HL-60 (cell line): Measurements from ENCODE around the gene PI3.

Source experiments
- GABPA ChIP-seq: IDR thresholded peaks from 2 replicates; pipeline ENCODE4 v1.6.1; 2012; ENCODE audit warnings: low read depth
- TF ChIP-seq, protein P1 (sequence below): IDR thresholded peaks from one replicate; pipeline ENCODE4 v1.5.1; 2011; ENCODE audit warnings: low read length, control low read depth, inconsistent platforms; ENCODE audit not compliant: insufficient read depth
- TF ChIP-seq, protein P2 (sequence below): IDR thresholded peaks from 2 replicates; pipeline ENCODE4 v1.6.1; 2012; ENCODE audit warnings: low read depth; ENCODE audit not compliant: insufficient replicate concordance

DNA sequence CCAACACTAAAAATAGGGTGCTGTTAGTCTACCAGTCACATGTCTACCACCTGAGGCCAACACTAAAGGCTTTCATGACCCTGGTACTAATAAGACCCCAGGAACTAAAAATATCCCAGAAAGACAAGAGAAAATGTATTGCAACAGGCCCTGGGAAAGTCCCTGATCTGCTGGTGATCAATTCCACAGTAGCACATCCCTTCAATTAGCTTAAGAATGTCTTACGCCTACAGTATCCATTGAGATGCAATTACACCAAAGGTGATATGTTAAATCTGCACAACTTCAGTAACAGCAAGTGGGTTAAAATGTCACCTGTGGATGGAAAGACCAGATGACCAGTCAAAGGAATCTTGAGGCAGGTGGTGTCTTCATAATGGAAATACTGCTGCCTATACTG, 35.2 kb downstream of the PI3 start:
- TF ChIP-seq, protein P1, sequence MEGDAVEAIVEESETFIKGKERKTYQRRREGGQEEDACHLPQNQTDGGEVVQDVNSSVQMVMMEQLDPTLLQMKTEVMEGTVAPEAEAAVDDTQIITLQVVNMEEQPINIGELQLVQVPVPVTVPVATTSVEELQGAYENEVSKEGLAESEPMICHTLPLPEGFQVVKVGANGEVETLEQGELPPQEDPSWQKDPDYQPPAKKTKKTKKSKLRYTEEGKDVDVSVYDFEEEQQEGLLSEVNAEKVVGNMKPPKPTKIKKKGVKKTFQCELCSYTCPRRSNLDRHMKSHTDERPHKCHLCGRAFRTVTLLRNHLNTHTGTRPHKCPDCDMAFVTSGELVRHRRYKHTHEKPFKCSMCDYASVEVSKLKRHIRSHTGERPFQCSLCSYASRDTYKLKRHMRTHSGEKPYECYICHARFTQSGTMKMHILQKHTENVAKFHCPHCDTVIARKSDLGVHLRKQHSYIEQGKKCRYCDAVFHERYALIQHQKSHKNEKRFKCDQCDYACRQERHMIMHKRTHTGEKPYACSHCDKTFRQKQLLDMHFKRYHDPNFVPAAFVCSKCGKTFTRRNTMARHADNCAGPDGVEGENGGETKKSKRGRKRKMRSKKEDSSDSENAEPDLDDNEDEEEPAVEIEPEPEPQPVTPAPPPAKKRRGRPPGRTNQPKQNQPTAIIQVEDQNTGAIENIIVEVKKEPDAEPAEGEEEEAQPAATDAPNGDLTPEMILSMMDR, result no peak
- no peak for TF ChIP-seq GABPA
- TF ChIP-seq, protein P2, sequence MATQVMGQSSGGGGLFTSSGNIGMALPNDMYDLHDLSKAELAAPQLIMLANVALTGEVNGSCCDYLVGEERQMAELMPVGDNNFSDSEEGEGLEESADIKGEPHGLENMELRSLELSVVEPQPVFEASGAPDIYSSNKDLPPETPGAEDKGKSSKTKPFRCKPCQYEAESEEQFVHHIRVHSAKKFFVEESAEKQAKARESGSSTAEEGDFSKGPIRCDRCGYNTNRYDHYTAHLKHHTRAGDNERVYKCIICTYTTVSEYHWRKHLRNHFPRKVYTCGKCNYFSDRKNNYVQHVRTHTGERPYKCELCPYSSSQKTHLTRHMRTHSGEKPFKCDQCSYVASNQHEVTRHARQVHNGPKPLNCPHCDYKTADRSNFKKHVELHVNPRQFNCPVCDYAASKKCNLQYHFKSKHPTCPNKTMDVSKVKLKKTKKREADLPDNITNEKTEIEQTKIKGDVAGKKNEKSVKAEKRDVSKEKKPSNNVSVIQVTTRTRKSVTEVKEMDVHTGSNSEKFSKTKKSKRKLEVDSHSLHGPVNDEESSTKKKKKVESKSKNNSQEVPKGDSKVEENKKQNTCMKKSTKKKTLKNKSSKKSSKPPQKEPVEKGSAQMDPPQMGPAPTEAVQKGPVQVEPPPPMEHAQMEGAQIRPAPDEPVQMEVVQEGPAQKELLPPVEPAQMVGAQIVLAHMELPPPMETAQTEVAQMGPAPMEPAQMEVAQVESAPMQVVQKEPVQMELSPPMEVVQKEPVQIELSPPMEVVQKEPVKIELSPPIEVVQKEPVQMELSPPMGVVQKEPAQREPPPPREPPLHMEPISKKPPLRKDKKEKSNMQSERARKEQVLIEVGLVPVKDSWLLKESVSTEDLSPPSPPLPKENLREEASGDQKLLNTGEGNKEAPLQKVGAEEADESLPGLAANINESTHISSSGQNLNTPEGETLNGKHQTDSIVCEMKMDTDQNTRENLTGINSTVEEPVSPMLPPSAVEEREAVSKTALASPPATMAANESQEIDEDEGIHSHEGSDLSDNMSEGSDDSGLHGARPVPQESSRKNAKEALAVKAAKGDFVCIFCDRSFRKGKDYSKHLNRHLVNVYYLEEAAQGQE, result no peak
